Superior temporal gyrus (tissue), 1 donor: ENCODE results near the gene INAVA.
"Not testable (repeated sequence)": the region's sequence is repeated elsewhere in the genome, so short reads cannot be mapped to it uniquely, and the experiment has no call there.

Source experiments
- DNase-seq: peaks from one replicate; pipeline ENCODE4 v3.0.0-alpha.2; 2016; ENCODE audit errors: extremely low spot score

Gene INAVA

DNA sequence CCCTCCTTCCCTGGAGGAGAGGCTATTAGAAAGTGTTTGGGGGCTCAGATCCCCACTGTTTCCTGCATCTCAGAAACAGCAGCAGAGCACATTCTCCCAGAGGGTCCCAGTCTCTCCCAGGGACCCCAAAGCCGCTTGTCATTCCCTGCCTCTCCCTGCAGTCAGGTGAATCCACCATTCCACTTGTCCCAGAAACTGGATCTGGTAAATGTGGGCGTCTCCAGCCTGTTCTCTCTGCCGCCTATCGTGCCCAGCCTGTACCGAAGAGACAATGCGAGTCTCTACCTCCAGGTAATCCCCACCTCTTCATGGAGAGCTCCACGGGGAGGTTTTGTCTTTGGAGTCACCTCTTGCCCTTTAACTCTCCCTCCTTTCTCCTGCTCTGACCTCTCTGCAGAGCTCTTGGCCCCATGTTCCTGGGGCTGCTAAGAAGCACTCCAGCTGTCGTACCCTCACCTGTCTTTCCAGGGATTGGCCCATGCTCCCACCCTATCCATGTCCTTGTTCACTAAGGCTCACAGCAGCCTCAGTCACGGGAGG lies 26.9 kb downstream of the INAVA start:
- no peak for DNase-seq

GRCh38 chr1:200922406-200922805 lies 27.7 kb downstream of the INAVA start:
- DNase-seq = no peak

DNA sequence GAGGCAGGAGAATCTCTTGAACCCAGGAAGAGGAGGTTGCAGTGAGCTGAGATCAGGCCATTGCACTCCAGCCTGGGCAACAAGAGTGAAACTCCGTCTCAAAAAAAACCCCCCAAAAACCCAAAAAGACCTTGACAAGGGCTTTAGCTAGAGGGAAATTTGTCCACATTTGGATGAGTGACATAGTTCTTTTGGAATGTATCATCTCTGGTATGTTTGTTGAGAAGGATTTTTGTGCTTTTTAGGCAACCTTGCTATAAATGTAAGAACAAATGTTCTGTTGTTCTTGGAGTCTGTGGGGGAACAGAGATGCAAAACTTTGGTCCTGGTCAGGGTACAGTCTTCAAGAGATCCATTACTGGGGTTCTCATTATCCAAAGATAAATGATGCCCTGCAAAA lies 28.9 kb downstream of the INAVA start:
- no peak for DNase-seq

DNA sequence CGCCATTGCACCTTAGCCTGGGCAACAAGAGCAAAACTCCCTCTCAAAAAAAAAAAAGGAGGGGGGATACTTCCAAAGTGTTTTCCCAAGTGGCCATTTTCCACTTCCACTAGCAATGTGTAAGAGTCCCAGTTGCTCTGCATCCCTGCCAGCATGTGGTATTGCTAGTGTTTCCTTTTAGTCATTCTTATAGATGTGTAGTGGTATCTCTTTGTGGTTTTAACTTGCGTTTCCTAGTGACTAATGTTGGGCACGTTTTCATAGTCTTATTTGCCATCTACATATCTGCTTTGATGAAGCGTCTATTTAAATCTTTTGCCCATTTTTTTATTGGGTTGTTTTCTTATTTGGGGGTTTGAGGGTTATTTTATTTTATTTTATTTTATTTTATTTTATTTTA lies 31.1 kb downstream of the INAVA start:
- DNase-seq = no peak

DNA sequence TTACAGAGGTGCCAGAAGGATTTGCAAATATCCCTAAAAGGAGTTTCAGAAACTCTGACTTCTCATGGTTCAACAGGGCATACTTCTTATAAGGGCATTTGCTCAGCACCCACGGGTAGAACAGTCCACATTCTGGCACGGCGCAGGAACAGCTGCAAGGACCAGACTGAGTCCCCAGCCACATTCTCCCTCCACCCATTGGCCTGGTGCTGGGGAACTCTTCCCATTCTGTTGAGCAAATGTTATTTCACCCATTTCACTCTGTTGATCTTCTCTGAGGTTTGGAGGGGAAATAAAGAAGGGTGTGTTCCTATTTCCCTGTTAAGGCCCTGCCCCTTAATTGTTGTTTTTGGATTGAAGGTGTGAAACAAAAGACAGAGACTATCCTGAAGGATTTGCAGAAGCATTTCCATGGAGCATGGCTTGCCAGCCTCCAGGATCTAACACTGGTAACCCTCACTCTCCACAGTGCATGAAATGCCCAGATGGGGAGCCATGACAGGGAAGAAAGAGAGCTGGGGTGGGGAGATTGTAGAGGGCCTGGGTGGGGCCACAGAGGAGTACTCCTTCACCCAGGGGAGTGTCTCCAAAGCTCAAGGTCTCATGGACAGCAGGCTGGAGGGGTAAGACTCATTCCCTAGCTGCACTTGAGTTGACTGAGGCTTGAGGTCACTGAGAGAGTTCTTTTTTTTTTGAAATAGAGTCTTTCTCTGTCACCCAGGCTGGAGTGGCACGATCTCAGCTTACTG lies 35.0 kb downstream of the INAVA start:
- DNase-seq = no peak

DNA sequence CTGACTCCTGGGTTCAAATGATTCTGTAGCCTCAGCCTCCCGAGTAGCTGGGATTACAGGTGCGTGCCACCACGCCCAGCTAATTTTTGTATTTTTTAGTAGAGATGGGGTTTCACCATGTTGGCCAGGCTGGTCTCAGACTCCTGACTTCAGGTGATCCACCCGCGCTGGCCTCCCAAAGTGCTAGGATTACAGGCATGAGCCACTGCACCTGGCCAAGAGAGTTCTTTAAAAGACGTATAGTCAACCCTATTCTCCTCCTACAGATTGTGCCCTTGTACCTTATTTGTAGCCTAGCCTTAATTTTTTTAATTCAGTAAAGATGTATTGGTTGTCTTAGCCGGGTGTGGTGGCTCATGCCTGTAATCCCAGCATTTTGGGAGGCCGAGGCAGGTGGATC lies 35.6 kb downstream of the INAVA start:
- not testable (repeated sequence) for DNase-seq

- DNase-seq = no peak
Observed at GRCh38 chr1:200931776-200932175, 37.1 kb downstream of the INAVA start.

GRCh38 chr1:200934676-200935245 lies 40.1 kb downstream of the INAVA start:
- no peak for DNase-seq

DNA sequence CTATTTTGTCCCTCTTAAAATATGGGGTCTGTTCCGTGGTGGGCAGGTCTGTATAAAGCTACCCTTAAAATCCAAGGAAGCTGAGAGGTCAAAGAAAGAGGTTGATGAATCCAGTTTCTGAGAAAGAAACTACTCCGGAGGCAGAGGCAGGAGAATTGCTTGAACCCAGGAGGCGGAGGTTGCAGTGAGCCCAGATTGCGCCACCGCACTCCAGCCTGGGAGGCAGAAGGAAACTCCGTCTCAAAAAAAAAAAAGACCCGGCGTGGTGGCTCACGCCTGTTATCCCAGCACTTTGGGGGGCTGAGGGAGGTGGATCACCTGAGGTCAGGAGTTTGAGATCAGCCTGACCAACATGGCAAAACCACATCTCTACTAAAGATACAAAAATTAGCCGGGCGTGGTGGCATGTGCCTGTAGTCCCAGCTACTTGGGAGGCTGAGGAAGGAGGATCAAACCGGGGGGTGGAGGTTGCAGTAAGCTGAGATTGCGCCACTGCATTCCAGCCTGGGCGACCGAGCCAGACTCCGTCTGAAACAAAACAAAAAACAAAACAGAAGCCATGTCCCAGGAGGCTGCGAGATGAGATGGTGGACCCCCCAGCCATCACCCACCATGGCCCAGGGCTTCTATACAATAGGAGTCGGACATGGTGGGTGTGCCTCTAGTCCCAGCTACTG lies 40.7 kb downstream of the INAVA start:
- DNase-seq = not testable (repeated sequence)

DNA sequence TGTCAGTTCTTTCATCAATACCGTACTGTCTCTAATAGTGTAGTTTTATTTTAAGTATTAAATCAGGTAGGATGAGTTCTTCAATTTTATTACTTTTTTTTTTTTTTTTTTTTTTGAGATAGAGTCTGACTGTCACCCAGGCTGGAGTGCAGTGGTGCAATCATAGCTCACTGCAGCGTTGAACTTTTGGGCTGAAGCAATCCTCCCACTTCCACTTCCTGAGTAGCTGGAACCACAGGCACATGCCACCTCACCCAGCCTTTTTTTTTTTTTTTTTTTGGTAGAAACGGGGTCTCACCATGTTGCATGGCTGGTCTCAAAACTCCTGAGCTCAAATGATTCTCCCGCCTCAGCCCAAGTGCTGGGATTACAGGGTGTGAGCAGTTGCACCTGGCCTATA lies 44.3 kb downstream of the INAVA start:
- DNase-seq = no peak

DNA sequence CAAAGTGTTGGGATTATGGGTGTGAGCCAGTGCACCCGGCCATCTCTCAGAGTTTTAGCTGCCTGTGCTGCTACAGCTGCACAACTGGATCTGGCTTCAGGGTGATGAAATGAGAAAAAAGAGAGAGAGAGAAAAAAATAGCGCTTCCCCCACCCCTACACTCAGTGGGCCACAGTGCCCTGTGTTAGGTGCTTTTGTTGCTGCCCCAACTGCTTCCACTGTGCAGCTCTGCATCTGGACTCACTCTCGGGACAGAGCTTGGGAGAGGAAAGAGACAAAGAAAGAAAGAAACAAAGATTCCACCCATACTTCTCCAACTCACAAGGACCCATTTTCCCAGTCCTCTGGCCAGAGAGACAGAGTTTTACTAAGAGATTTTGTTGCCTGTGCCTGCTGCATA lies 50.4 kb downstream of the INAVA start:
- DNase-seq = no peak

DNA sequence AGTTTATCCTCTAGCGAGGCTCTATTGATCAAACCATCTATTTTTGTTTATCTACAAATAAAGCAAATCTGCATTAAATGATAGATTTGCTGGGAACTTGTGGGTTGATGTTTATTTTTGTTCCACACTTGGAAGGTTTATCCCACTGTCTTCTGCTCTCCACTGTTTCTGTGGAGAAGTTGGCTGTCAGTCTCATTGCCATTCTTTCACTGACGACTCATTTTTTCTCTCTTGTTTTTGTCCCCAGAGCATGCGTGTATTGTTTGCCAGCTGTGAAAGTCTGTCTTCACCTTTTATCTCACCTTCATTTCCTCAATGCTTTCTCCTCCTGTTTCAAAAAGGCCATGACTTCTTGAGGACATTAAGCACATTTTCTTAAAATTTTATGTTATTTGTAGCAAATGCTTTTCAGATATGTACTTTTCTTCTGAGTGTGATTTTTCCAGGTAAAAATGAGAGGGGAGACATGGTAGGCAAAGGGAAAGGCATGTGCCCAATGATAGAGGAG lies 52.4 kb downstream of the INAVA start:
- DNase-seq = no peak

- no peak for DNase-seq
Observed at GRCh38 chr1:200949626-200950025, 54.9 kb downstream of the INAVA start.

GRCh38 chr1:200951016-200951415 lies 56.3 kb downstream of the INAVA start:
- DNase-seq = no peak

DNA sequence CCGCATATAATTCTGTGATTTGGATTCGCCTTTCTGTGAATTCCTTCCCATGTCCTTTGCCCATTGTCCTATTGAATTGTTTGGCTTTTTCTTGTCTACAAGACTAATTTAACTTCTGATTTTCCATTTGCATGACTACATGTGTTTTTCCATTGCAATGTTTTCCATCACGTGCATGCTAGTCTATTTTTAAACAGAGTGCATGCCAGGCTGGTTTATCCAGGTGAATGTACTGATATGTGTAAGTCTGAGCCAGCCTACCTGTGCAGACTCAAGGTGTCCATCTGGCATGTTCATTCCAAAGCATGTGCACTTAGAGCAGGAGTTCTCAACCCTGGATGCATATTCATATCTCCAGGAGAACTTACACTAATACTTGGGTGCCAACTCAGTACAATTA lies 59.7 kb downstream of the INAVA start:
- no peak for DNase-seq

- no peak for DNase-seq
Observed at GRCh38 chr1:200958597-200958996, 63.9 kb downstream of the INAVA start.

- no peak for DNase-seq
Observed at GRCh38 chr1:200959411-200959921, 64.8 kb downstream of the INAVA start.

DNA sequence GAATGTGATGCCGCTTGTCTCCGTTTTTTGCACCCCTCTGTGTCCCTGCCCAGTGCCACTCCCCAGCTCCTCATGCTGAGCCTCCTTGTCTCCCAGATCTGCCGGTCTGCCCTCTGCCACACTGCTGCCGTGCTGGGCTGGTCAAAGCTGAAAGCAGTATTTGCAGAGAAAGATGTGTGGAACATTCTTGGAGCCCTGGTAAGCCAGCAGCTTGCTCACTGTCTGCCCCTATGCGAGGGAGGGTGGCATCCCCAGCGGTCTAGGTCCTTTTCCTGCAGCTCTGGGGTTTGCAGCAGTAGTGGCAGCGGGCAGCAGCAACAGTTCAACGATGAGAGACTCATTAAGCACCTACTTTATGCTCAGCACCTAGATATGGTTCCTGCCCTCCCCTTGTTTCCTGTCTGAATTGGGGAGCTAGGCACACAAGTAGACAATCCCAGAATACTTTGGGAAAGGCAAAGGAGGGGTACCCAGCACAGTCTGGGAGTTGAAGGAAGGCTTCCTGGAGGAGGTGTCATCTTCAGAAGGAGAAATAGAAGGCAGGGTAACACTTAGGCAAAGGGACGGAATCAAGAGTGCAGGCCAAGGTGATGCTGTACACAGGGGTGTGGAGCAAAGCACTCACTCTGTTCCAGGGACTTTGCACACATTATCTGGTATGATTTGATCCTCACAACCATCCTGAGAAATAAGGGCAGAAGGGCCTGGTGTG lies 65.7 kb downstream of the INAVA start:
- DNase-seq = no peak

DNA sequence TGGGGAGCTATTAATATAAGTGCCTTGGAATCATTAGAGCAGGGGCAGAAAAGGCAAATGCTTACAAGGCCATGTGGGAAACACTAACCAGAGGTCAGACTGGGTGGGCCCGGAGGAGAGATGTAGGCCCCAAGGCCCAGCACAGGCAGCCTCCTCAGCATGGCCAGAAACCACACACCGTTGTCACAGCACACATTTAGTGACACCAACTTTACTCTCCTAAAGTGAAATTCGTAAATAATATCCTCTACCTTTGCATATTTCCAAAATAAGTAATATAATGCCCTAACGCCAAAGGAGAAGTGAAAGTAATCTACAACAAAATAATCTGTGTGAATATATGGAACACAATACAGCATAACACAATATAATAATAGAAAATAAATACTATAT lies 66.2 kb downstream of the INAVA start:
- no peak for DNase-seq

- DNase-seq = not testable (repeated sequence)
Observed at GRCh38 chr1:200962151-200962550, 67.5 kb downstream of the INAVA start.

DNA sequence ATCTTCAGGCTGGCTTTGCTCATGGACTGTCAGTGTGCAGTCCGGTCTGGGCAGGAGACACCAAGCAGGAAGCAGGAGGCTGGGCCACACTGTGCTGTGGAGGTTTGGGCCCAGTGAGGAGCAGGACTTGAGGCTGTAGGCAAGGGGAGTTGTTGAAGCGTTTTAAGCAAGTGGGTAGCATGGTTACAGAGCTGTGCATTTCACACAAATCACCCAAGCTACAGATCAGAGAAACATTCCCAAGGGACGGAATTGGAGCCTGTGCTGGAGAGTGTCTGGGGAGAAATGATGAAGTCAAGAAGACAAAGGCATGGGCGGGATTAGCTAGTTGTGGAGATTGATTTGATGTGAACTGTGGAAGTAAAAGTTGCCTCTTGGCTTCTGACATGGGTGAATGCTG lies 67.9 kb downstream of the INAVA start:
- no peak for DNase-seq

GRCh38 chr1:200963076-200963475 lies 68.4 kb downstream of the INAVA start:
- DNase-seq = no peak
